ENCODE measurements around the gene FGD6. TPM values are rescaled to one million over a fixed set of nuclear protein-coding genes. Genes with fewer than 3 reads are reported as not detected.

The FGD6 gene
- total and polyA plus RNA-seq, 2 experiments from 2014 or later, result 12.9 to 32.4 TPM

- TF ChIP-seq, protein P1, sequence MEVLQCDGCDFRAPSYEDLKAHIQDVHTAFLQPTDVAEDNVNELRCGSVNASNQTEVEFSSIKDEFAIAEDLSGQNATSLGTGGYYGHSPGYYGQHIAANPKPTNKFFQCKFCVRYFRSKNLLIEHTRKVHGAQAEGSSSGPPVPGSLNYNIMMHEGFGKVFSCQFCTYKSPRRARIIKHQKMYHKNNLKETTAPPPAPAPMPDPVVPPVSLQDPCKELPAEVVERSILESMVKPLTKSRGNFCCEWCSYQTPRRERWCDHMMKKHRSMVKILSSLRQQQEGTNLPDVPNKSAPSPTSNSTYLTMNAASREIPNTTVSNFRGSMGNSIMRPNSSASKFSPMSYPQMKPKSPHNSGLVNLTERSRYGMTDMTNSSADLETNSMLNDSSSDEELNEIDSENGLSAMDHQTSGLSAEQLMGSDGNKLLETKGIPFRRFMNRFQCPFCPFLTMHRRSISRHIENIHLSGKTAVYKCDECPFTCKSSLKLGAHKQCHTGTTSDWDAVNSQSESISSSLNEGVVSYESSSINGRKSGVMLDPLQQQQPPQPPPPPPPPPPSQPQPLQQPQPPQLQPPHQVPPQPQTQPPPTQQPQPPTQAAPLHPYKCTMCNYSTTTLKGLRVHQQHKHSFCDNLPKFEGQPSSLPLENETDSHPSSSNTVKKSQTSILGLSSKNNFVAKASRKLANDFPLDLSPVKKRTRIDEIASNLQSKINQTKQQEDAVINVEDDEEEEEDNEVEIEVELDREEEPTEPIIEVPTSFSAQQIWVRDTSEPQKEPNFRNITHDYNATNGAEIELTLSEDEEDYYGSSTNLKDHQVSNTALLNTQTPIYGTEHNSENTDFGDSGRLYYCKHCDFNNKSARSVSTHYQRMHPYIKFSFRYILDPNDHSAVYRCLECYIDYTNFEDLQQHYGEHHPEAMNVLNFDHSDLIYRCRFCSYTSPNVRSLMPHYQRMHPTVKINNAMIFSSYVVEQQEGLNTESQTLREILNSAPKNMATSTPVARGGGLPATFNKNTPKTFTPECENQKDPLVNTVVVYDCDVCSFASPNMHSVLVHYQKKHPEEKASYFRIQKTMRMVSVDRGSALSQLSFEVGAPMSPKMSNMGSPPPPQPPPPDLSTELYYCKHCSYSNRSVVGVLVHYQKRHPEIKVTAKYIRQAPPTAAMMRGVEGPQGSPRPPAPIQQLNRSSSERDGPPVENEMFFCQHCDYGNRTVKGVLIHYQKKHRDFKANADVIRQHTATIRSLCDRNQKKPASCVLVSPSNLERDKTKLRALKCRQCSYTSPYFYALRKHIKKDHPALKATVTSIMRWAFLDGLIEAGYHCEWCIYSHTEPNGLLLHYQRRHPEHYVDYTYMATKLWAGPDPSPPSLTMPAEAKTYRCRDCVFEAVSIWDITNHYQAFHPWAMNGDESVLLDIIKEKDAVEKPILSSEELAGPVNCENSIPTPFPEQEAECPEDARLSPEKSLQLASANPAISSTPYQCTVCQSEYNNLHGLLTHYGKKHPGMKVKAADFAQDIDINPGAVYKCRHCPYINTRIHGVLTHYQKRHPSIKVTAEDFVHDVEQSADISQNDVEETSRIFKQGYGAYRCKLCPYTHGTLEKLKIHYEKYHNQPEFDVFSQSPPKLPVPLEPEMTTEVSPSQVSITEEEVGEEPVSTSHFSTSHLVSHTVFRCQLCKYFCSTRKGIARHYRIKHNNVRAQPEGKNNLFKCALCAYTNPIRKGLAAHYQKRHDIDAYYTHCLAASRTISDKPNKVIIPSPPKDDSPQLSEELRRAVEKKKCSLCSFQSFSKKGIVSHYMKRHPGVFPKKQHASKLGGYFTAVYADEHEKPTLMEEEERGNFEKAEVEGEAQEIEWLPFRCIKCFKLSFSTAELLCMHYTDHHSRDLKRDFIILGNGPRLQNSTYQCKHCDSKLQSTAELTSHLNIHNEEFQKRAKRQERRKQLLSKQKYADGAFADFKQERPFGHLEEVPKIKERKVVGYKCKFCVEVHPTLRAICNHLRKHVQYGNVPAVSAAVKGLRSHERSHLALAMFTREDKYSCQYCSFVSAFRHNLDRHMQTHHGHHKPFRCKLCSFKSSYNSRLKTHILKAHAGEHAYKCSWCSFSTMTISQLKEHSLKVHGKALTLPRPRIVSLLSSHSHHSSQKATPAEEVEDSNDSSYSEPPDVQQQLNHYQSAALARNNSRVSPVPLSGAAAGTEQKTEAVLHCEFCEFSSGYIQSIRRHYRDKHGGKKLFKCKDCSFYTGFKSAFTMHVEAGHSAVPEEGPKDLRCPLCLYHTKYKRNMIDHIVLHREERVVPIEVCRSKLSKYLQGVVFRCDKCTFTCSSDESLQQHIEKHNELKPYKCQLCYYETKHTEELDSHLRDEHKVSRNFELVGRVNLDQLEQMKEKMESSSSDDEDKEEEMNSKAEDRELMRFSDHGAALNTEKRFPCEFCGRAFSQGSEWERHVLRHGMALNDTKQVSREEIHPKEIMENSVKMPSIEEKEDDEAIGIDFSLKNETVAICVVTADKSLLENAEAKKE (CRISPR knock-in tag; IDR thresholded peaks at IDR 0.05), result no peak
Measured at GRCh38 chr12:95124106-95124505, 93.2 kb downstream of the FGD6 start (continued).

GRCh38 chr12:95118788-95119179 is 98.5 kb downstream of the FGD6 start:
- peaks cover 29% of the 10 kb centered on the region for H3K4me1 Mint-ChIP-seq
- H3K4me3 ChIP-seq, result no peak overlapping the region
- H3F3A ChIP-seq (replicated peaks; ENCODE audit: low read depth), result no peaks in the 10 kb centered on the region
- no peak overlapping the region for H3K4me2 ChIP-seq
- H2AFZ ChIP-seq, result no peak overlapping the region
- no peaks in the 10 kb centered on the region for H4K20me1 ChIP-seq (replicated peaks; ENCODE audit: insufficient read depth)
- H3K79me2 ChIP-seq (replicated peaks; ENCODE audit: insufficient read depth), result no peaks in the 10 kb centered on the region
- ATAC-seq, result no peak
- peaks cover 12% of the 10 kb centered on the region; the same call in 2 of the 3 replicates for H3K36me3 Mint-ChIP-seq (ENCODE audit: low read depth)
- no peaks in the 10 kb centered on the region for H3K27me3 ChIP-seq (ENCODE audit: insufficient read depth)
- peaks cover 29% of the 10 kb centered on the region for H3K4me1 ChIP-seq (ENCODE audit: insufficient read depth)
- peaks cover 3% of the 10 kb centered on the region for H3K27me3 Mint-ChIP-seq (ENCODE audit: insufficient read depth, low read depth, poor library complexity)
- no peak overlapping the region for H3K4me3 Mint-ChIP-seq
- peak; percentile 33 for DNase-seq (ENCODE audit: low spot score)
- no peak overlapping the region for H3K27ac Mint-ChIP-seq
- H3K27ac ChIP-seq (ENCODE audit: low read depth), result no peak overlapping the region
- H3K9me3 Mint-ChIP-seq, result no peaks in the 10 kb centered on the region
- H3K36me3 ChIP-seq (ENCODE audit: insufficient read depth), result no peaks in the 10 kb centered on the region
- no peaks in the 10 kb centered on the region for H3K9me2 ChIP-seq (ENCODE audit: insufficient read depth)
- TF ChIP-seq, protein P2, sequence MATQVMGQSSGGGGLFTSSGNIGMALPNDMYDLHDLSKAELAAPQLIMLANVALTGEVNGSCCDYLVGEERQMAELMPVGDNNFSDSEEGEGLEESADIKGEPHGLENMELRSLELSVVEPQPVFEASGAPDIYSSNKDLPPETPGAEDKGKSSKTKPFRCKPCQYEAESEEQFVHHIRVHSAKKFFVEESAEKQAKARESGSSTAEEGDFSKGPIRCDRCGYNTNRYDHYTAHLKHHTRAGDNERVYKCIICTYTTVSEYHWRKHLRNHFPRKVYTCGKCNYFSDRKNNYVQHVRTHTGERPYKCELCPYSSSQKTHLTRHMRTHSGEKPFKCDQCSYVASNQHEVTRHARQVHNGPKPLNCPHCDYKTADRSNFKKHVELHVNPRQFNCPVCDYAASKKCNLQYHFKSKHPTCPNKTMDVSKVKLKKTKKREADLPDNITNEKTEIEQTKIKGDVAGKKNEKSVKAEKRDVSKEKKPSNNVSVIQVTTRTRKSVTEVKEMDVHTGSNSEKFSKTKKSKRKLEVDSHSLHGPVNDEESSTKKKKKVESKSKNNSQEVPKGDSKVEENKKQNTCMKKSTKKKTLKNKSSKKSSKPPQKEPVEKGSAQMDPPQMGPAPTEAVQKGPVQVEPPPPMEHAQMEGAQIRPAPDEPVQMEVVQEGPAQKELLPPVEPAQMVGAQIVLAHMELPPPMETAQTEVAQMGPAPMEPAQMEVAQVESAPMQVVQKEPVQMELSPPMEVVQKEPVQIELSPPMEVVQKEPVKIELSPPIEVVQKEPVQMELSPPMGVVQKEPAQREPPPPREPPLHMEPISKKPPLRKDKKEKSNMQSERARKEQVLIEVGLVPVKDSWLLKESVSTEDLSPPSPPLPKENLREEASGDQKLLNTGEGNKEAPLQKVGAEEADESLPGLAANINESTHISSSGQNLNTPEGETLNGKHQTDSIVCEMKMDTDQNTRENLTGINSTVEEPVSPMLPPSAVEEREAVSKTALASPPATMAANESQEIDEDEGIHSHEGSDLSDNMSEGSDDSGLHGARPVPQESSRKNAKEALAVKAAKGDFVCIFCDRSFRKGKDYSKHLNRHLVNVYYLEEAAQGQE (IDR thresholded peaks at IDR 0.05; ENCODE audit: unreplicated experiment), result no peak
- TF ChIP-seq, protein P3, sequence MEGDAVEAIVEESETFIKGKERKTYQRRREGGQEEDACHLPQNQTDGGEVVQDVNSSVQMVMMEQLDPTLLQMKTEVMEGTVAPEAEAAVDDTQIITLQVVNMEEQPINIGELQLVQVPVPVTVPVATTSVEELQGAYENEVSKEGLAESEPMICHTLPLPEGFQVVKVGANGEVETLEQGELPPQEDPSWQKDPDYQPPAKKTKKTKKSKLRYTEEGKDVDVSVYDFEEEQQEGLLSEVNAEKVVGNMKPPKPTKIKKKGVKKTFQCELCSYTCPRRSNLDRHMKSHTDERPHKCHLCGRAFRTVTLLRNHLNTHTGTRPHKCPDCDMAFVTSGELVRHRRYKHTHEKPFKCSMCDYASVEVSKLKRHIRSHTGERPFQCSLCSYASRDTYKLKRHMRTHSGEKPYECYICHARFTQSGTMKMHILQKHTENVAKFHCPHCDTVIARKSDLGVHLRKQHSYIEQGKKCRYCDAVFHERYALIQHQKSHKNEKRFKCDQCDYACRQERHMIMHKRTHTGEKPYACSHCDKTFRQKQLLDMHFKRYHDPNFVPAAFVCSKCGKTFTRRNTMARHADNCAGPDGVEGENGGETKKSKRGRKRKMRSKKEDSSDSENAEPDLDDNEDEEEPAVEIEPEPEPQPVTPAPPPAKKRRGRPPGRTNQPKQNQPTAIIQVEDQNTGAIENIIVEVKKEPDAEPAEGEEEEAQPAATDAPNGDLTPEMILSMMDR (conservative IDR thresholded peaks at IDR 0.05; ENCODE audit: low read depth in 2 of 2), result no peak
- TF ChIP-seq CREB1 (CRISPR knock-in tag; IDR thresholded peaks at IDR 0.05; ENCODE audit: low read depth) (no peak), EZH2phosphoT487 (IDR thresholded peaks at IDR 0.05; ENCODE audit: unreplicated experiment) (no peak), EZH2 (IDR thresholded peaks at IDR 0.05; ENCODE audit: low read depth, unreplicated experiment) (no peak)
